Ecto neural progenitor cell (in vitro differentiated cells): ENCODE results near the gene WBP11.

Experiments used
- DNase-seq: peaks from one replicate; pipeline ENCODE4 v3.0.0-alpha.2; 2018; ENCODE audit warnings: low spot score

The WBP11 gene

DNA sequence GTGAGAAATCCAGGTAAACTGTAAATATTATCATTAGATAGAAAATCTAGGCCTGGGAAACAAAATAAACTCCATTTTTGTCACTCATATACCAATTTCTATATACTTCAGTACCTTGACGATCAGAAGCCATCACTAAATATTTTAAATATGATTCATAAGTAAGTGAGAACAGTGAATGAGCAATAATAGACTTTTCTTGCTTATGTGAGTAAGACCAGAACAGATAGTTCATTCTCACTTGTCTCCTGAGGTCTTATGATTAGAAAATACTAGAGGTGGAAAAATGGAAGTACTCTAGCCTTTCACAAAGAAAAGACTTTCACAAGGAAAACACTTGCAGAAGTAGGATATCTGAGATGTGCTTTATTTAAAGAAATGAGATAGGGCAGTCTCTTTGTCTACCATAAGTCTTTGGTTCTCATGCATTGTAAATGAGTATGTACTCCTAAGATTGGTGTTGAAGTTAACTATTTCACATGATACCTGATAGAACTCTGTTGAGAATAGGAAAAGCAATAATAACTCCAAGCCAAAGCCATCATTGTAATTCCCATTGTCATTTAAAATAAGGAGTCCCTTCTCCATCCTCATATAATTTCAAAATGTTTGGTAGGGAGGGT, 20.8 kb upstream of the WBP11 start:
- DNase-seq: no peak

DNA sequence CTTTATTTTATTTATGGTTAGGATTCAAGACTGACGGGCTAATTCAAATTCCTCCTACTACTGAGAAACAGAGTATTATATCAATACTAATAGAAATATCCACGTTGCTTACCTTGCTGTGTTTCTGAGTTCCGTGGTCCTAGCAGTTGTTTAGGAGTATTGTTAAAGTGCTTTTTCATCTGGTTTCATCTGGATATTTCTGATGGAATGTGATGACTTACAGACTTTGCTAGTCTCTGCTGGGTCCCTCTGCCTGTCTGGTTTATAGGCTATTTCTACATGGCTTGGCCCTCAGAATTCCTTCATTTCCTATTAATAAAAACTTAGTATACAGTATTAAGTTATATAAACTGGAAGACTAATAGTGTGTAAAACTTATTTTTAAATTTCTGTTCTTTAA, 10.7 kb upstream of the WBP11 start, which contains the start of gene SMCO3:
TSS of gene SMCO3 (minus strand) at position 169 of the 400 bp plus-strand sequence. CDS start 7,502 bp downstream, outside the sequence.
- DNase-seq: no peak

DNA sequence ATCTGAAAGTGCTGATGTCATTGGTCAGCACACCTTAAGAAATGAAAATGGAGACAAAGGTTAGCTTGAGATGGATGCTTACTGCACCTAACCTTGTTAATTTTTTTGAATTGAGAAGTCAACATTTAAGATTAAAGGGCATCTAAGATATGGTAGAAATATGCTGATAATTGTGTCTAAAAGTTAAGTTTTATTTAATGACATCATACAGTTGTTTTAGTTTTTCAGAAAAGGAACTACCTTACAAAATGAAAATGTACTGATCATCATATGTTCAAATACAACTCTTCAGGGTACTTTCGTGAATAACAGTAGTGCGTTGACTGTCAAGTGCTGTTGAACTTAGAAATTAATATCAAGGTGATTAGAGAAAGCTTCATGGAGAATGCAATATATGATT, 8.2 kb upstream of the WBP11 start:
- no peak for DNase-seq

DNA sequence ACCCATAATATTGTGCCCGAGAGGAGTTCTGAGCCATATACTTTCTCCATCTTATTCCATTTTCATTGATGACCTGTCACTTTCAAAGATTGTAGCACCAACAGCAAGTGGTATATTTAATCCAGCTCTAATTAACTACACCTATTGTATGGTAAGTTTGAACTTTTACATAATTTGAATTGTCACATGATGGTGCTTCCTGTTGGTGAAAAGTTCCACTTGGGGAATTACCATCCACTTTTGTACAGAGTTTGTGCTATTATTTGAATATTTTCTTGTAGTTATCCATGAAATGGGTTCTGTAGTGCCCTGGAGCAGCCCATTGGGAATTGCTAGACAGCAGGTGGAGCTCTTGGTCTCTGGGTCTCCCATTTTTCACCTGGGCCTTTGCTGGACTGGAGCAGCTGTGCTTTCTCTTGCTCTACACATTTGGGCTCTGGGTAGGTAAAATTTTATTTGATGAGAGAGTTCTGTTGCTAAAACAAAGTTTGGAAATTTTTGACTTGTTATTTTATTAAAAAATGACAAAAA, 7.7 kb upstream of the WBP11 start:
- no peak for DNase-seq

DNA sequence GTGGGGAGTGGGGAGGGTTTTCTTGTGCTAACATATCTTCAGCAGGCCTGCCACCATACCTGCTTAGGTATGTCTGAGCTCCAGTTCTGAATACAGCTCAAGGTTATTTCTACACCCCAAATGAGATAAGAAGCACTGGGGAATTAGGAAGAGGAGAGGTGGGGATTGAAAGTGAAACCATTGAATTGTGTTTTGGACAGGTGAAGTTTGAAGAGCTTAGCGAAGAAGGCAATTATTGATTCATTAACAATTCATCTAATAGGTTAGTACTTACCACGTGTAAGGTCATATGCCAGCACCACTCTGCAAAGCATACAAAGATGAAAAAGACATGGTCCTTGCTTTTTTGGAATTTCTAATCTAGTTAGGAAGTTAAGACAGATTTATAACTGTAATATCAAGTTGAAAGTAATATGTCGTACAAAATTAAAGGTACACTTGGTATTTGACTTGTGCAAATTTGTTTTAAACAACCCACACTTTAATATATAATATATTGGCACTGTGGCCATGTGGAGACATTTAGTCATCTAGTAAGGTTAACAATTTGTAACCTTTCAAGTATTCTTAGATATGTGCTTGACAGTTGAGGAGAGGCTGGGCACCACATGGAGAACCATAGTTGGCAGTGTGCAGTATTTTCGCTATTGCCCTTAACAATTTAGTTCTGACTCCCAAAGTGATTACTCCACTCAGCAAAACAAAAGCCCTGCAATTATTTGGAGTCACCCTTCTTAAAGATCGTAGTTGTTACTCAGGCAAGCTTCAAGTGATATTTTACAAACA, 7.1 kb upstream of the WBP11 start:
- DNase-seq: no peak

DNA sequence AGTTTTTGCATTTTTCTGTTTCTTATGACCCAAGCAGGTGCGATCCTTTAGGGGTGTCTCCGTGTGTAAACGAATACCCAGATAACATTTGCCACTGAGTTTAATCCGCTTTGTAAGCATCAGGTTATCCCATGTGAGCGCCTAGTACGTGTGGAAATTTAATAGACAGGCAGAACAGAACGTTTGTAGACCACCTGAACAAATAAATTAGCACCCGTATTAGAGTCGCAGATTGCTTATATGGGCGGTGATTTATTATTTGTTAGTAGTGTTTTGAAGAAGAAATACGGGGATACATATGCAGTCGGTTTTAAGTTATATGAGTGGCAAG, 517 bp upstream of the WBP11 start:
- DNase-seq: no peak

DNA sequence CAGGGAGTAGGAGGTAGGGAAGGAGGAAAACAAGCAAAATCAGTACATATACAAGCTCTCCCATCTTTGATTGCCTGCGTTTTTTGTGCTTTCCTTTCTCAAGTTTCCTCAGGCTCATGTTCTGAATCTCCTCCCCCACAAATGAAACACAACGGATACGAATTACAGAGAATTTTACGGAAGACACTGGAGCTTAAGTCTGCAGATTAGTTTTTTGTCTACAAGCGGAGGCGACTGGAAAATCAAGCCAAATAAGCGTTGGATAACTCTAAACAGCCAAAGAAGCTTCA, 612 bp downstream of the WBP11 start:
- no peak for DNase-seq

DNA sequence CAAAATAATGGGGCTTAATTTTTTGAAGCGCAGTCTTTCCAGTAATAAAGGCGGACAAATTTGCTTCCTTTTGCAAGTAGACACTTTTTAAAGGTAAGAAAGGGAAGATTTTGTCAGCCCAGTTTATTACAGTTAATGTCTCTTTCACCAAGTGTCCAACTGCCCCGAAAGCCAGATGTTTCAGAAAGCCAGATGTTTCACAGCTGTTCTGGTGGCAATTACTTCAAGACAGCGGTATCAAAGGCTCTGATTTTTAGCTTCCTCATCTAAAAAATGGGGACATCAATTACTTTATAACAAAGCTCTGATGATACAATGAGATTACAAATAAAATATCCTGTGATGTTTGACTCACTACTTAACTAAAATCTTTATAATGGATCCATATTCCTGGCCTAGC, 1.0 kb downstream of the WBP11 start:
- DNase-seq: no peak

DNA sequence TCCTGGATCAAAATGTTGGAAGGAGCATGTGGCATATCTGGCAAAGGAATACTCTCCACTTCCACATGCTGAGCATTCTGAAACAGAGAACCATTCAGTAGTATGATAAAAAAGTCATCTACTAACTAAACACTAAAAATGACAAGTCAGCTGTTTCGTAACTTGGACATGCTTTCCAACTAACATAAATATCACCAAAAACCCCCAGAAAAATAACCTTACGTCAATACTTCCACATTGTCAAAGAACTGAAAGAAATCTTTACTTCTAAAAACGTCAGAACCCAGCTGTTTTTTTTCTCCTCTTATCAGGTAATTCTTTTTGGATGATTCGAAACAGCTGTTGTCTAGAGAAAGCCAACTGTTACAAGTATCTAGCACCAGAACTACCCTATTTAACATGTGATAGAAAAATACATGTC, 8.2 kb downstream of the WBP11 start:
- no peak for DNase-seq

DNA sequence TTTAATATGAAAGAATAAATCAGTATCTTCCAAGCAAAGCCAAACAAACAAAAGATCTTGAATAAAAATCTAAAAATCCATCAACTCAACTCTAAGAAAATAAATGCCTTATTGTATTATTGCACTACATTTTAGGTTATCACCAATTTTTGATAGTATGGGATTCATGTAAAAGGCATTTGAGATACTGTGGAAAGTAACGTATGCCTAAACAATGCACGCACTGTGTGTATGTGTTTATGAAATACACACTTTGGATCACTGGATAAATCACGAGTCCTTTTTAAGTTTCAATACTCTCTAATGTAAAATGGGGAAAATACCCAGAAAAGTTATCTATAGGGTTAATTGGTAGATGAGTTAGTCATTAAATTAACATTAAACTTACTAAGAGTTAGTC, 17.7 kb downstream of the WBP11 start:
- DNase-seq: no peak

DNA sequence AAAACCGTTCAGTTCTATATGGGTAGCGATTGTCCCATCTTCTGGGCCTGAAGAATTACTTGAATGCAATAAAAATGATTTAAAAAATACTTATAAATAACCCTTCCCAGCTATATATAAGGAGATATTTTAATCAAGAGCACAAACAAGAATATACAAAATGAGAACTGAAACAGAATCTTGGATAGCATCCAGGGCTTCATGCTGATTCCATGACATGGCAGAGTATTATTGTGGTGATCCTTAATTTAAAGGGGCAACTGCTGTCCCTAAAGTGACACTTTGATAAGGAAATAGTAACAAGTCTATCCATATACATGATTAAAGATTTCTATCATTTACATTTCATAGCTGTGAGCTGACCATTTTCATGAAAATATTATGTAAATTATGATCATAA, 18.8 kb downstream of the WBP11 start:
- no peak for DNase-seq

DNA sequence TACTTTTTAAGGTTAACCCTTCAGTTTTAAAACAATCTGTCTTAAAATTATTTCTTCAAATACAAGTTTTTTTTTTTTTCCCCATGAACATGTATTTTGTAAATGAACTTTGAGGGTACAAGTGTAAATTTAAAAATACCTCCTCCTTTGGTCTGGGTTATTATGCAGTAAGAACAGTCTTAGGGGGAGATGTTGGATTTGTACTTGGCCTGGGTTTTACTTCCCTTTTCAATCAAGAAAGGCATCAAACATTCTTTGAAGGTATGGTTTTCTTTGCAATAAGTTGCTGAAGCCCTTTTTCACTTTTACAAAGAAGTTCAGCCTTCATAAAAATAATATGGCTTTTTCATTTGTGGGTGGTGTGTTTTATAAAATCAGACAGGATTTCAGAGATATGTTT, 20.5 kb downstream of the WBP11 start:
- DNase-seq: no peak

DNA sequence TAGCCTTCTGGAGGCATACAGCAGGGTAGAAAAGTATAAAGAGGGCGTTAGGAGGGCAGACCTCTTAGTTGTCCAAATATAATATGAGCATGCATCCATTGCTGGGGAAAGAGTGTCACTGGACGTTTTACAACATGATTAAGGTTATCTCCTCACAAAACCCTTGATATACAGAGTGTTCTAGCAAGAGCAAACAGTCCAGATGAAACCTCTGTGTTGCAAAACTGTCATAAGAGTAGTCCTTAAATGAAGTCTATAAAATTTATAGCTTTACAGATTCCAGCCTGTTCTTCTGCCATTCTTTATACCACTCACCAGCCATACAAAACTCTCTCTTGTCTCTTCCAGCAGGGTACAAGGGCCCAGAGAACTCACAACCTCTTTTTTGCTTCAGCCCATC, 21.7 kb downstream of the WBP11 start:
- DNase-seq: no peak

DNA sequence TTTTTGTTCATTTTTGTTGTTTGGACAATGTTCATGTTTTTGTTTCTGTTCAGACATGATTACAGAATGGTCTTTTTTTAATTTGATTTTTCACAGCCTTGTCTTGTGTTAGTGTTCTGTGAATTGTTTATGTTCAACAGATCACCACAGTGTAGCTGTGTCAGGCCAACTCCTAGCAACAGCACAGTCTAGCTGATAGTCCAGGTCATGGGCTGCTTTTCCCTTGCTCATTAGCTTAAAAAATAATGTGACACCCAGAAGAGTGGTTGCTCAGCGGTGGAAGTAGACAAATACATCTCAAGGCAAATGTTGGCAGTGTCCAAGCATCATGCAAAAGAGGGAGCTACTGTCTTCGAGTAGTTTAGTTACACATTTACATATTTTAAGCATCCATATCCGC, 22.4 kb downstream of the WBP11 start:
- DNase-seq: no peak

DNA sequence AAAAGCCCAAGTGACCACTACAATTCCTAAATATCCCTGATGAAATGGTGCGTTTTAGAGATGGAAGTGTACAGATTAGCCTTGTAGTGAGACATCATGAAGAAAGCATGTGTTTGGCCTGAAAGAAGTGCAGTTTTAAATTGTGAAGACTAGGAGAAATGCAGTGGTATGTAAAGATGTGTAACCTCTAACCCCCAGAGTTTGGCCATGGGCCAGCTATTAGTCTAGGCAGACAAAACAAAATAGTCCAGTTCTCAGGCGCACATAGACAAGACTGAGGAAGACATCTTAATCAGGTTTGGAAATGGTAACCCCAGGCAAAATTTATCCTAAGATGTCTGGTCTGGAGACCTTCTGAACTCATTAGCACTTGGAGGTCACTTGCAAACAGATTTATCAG, 23.4 kb downstream of the WBP11 start:
- DNase-seq: no peak

DNA sequence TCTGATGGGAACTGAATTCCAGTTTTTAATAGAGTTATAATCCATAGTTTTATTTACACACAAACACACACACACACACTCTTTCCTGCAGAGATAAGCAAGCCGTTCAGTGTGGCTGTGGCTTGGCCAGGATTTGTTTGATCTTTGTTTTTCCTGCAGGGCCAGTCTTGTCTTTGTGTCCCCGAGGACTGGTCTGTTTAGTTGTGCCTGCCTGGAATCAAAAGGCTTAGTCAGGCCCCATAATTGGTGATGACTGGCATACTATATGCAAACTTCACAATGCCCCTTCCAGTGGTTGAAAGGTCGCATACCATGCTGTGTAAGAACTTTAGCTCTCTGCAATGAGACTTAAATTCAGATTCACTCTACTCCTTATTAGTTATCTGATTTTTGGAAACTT, 26.0 kb downstream of the WBP11 start:
- DNase-seq: no peak

DNA sequence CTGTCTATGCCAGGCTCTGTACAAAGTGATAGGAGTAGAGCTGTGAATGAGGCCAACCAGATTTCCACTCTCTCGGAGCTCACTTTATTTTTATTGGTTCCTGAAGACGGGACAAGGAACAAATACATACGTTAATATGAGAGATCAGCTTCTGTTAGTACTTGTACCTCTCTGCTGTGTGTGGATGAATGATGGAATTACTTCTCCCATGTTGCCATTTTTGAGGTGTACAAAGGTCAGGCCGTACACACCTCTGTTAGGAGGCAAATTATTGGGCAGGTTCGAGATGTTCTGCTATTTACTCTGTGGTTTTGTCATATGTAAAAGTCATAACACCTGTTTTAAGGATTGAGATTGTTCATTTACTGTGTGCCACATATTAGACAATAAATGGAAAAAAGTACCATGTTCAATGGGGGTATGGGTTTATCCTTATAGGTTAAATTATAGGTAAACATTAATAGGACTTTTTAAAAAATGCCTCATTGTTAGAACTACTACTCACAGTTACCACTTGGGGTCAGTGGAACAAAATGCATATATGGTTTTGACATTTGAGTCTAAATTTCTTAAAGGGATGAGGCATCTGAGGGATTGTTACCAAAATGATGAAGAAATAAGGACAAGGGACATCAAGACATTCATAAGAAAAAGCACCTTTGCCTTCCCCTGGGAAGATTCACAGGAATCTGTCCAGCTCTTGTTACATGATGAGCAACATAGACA, 26.9 kb downstream of the WBP11 start:
- DNase-seq: no peak

DNA sequence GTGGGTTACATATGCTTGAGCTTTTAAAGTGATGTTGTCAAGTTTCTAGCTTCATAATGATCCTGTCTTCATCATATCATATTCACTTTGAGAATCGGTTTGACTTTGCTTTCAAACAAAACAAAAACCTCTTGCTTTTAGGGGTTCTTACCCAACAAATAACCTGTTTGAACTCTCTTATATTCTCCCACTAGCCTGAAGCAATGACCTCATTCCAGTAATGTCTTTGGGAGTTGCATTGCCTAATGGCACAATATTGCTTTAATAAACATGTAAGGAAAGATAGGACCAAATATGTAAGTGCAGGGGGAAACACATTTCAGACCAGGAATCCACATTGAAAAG, 27.7 kb downstream of the WBP11 start:
- no peak for DNase-seq

DNA sequence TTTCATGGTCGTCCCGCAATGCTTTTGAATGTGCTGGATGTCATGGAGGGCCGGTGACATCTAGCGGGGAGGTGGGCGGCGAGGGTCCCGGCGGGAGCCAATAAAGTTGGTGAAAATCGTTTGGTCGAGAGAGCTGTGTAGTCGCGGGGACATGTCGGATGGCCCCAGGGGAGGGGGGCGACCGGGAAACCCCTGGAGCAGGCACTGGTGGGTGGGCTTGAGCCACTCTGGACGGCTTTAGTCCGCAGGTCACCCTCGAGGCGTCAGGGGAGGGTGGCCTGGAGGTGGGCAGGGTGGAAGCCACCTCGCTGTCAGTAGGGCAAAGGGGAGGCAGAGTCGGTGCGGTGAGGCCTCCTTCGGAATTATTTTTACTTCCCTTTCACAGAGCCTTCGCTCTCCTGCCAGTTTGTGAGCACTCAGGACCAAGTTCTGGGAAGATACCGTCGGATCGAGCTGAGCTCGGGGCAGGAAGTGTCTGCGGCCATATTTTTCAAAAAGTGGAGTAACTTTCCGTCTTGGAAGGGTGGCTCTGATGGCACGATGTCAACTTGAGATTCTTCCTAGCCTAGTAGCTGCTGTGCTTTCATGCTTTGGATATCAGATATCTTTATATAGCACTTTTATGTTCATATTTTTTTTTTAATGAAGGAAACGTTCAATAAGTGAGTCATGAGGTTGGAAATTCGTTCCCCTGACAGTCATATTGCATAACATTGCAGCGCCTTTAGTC, 28.2 kb downstream of the WBP11 start:
- peak; percentile 76 for DNase-seq

DNA sequence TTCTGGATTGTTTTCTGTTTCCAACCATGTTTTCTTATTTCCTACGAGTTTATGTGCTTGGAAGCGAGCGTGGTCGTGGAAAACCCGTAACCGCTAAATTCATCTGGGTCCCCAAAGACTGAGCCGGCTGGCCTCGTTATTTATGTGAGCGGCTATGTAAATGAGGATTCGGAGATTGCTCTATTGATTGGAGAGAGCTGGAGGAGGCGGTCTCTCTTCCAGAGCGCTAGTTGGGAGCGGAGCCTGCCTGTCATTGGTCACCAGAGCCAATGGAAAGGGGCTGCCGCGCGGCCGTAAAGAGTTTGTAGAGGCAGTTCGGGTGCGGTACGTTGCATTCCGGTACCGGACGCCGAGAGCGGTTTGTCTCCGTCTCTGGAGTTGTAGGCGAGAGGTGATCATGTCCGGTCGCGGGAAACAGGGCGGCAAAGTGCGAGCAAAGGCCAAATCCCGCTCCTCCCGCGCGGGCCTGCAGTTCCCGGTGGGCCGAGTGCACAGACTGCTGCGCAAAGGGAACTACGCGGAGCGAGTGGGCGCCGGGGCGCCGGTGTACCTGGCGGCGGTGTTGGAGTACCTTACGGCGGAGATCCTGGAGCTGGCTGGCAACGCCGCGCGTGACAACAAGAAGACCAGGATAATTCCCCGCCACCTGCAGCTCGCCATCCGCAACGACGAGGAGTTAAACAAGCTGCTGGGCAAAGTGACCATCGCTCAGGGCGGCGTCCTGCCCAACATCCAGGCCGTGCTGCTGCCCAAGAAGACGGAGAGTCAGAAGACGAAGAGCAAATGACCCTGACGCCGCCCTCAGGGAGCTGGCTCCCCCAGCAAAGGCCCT, 29.0 kb downstream of the WBP11 start:
- DNase-seq: peak; percentile 96

DNA sequence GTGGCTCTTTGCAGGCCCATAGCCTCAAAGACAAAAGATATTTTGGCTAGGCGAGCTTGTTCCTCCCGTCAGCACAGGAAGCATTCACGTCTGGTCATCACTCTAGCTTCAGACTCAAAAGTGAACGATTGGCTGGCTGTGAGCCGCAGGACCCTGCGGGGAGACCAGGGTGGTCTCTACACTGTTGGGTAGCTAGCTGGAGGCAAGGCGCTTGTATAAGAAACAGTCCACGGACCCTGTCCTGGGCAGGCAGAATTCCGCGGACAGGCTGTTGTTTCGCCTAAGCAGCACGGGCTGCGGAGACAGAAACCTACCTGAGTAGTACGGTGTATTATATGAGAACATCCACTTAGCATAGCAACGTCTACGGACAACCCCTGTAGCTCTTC, 29.6 kb downstream of the WBP11 start:
- peak; percentile 84 for DNase-seq

DNA sequence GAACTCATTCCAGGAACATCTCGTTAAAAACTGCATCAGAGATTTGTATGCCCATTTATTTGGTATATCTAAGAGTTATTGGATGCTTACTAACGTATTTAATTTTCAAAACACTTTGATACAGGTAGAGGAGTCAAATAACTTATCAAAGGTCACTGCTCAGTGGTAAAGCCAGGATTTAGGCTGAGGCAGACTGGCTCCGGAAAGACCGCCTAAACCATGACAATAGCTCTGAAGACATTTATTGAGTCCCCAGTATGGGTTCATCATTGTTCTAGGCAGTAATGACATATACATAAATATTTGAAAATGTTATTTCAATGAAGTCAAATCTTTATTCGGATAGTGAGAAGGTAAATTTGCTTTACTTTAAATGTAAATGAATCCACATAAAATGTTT, 30.3 kb downstream of the WBP11 start:
- DNase-seq: no peak
